HG02981 (cell line): Measurements from ENCODE around the gene DLG5.

Experiments used
- ATAC-seq: cut with Tn5 transposase; IDR thresholded peaks from one replicate; pipeline ENCODE4 v1.9.1; 2021; ENCODE audit warnings: mild to moderate bottlenecking, moderate library complexity; ENCODE audit not compliant: unreplicated experiment

Gene DLG5

DNA sequence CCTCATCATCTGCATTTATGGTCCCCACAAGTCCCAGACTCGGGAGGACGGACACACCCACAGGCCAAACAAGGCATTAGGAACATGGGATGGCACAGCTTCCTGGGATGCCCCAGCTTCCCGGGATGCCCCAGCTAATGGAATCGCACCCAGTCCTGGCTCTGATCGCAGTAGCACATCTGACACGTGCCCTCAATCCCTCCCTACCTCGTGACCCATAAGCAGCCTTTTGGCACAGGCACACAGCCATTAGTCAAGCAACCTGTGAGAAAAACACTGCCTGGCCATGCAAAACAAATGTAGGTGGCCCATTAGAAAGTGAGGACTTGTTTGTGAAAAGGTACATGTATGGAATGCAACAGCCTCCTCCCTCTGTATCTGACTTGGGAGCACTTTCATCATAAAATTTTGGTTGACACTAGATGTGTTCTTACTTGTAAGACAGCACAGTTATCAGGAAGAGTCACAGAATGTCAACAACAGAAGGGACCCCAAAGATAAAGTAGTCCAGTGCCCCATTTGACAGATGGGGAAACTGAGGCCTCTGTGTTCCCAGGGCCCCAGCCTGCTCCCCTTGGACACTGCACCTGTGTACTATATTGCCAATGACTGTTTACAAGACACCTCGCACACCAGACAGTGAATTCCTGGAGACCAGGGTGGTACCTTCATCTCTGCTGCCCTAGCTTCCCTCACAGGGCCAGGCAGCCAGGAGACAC lies 34.4 kb downstream of the DLG5 start:
- ATAC-seq = no peak

DNA sequence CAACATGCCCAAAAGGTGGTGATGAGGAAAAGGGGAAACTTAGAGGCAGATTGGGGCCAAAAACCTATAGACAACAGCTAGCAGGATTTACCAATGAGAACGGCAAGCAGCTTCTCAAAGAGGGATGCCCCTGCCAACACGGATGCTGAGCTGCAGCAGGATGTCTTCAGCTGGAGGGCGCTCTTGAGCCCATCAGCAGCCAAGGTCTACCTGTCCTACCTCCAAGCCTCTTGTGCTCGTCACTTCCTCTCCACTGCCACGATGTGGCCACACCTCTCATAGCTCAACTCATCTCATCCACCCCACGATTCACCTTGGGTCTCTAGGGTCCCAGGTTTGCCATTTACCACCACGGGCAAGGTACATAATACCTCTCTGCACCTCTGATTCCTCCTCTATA lies 36.5 kb downstream of the DLG5 start:
- no peak for ATAC-seq

DNA sequence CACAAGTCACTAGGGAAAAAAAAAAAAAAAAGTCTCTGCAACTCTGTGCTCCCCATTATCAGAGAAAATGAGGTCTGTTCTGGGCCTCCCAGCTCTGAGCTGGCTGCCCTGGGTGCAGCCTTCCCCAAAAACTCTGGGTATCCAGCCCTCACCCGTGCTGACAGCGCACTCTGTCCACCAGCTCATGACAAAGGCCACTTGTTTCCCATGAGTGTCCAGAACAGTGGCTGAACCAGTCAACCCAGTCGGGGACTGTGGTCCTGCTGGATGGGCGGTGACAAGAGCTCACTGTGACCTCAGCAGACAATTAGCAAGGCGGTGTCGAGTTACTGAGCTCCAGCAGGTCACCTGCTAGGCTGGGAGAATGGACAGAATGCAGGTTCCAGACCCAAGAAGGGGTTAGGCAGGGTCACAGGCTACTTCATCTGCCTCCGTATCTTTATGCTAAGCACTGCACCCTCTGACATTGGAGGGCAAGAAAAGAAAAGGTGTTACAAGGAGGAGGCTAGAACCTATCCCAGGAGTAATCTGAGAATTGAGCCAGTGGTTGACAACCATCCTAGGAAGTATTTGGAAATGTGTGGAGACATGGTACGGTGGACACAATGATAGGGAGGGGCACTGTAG lies 37.2 kb downstream of the DLG5 start:
- no peak for ATAC-seq

DNA sequence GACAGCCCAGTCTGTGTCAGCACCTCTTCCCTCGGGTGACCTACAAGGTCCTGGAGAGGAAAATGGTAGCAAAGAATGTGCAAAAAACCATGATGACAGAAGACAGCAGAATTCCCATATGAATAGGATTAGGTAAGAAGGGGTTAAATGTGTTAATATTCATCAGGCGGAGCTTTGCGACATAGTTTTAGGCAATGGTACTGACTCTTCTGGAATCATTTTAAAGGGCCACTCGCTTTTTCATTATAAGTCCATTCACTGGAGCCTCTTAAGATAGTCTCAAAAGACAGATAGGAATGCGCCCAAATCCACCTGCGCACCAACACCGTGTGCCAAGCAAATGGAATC lies 38.2 kb downstream of the DLG5 start:
- ATAC-seq = no peak

DNA sequence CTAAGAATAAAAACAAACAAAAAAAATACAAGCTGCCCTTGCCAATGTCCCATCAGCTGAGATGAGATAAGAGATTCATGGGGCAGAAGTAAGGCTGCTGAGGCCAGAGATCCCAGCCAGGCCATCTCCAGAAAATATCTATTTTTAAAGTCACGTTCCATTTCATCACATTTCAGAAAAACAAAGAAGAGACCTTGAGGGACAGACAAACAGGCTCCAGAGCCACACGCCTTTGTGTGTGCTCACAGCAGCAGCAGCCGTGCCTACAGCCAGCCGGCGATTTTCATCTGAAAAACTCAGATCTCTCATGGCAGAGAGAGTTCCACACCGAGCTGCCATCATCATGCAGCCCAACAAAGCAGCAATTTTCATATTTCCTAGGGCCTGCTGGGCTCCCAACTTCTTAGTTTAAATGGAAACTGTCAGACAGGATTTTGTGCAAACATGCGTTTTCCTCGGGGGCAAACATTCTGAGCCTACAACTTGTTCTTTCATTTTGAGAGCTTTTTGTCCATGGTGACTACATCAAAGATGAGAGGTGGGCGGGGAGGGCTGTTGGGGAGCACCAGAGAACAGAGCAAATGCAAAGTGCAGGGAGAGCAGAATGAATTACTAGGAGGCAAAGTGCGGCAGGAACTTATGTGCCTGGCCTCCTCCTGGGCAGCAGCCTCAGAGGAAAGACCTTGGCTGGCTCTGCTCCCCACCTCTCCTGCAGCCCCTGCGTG lies 38.8 kb downstream of the DLG5 start:
- ATAC-seq = no peak

DNA sequence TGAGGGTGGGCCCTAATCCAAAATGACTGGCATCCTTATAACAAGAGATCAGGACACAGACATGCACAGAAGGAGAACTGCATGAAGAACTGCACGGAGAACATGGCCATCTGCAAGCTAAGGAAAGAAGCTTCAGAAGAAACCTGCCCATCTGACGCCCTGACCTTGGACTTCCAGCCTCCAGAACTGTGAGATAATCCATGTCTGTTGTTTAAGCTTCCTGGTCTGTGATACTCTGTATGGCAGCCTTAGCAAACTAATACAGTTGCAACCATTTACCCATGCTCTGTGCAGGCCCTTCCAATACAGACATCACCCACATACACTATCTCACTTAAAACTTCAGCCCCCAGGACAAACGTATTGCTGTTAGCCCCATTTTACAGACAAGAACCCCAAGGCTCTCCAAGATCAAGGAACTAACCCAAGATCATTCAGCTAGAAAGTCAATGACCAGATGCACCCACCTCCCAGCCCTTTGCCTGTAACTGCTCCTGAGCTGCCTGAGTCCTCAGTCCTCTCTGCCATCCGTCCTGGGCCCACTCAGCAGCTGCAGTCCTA lies 39.7 kb downstream of the DLG5 start:
- ATAC-seq = no peak

DNA sequence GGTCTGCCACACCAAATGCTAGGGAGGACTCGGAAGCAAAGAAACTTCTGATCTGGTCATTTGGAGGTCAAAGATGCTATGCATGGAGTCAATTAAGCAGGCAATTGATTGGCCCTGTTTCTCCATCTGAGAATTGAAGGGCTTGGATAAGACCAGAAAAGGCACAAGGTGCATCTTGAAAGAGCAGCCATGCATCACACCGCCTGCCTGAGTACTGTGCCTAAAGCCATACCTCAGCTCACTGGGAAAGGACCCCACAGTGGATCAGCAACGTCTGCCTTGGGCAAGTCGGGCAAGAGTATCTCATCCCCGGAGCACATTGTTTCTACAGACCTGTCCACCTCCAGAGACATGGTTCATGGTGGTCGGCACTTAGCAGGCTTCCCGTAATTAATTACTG lies 42.4 kb downstream of the DLG5 start:
- ATAC-seq = no peak

DNA sequence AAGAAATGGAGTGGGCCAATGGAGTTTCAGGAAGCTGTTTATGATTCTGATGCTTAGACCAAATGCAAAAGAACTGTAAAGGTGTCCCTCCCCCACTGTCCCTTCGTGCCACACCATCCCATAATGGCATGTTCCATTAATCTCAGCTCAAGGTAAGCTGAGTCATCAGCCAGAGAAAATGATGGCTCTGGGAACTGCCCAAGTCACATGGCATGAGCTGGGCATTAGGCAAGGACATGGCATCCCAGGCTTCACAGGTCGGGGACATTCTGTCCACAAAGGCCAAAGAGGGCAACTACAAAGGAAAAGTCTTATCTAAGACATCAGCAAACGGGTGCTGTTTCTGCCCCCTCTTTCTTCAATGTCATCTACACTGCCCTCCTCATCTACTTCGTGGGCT lies 44.9 kb downstream of the DLG5 start:
- ATAC-seq = no peak

DNA sequence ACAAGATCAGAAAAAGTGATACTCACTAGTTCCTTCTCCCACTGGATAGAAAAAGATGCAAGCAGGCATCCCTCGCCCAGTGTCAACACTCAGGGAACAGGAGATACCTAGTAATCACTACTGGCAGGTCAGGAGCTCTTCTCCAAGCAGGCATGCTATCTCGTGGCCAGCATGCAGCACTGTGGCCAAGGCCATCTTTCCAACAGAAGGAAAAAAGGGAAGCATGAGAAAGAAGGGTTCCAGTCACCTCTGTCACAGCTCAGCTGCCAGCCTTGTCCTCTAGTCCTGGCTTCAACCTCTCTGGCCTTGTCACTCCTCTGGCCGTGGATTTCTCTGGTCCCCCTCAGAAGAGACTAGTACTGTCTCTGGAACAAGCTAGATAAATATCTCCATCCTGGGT lies 45.3 kb downstream of the DLG5 start:
- ATAC-seq = no peak

DNA sequence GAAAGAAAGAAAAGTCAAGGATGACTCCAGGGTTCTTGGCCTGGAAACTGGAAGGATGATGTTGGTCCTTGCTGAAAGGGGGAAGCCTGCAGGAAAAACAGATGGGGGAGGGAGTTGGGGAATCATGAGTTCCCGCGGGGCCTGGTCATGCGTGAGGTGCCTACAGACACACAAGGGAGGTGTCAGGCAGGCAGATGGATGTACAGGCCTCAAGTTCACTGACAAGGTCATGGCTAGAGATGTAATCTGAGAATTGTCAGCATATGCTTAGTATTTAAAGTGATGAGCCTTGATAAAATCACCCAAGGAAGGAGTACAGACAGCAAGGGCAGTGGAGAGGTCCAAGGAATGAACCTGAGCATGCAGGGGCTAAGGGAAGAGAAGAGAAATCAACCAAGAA lies 46.8 kb downstream of the DLG5 start:
- ATAC-seq = no peak

DNA sequence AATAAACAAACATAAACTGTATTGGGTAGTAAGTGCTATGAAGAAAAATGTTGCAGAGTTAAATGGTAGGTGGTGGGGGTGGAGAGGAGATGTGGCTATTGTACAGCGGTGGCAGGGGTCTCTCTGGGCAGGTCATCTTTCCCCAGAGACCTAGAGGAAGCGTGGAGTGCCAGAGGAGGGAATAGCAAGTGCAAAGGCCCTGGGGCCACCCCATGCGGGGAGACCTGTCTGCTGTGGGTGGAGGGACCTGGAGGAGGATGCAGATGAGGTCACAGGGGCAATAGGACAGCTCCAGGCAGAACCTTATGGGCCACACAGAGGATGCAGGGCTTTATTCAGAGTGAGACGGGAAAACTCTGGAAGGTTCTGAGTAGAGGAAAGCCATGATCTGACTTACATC lies 47.5 kb downstream of the DLG5 start:
- no peak for ATAC-seq

DNA sequence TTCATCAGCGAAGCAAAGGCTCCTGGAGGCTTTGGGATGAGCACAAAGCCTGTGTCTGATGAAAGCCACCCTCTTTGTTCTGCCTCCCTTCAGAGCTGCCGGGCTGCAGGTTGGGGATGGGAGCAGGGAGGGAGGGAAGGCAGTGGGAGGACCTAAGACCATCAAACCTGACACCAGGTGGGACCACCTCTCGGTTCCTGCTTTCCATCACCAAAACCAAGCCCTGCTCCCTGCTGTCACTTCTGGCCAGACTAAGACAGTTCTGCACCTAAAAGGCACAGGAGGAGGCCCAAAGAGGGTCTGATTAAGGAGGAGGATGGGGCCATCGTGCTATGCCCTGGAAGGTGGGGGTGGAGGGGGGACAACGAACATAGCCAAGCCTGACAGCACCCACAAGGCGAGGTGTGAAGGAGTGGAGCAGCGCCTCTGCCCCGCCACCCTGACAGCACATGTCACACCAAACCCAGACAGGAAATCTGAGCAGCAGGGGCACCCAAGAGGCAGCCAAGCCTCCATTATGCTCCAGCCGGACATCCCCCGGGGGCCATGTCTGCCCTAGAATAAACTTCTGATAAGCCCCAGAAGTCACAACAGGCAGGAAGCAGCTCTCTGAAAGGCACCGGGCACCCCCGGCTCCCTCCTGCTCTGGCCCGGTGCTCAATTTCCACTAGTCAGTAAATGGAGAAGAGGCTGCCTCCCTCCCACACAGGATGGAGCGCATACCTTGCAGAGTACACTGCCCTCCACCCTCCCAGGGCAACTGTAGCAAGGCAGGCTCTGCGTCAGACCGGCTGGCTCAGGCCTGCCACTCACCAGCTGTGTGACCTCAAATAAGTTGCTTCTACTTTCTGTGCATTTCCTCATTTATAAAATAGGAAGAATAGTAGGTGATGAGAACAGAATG lies 48.9 kb downstream of the DLG5 start:
- peak; percentile 41 for ATAC-seq

DNA sequence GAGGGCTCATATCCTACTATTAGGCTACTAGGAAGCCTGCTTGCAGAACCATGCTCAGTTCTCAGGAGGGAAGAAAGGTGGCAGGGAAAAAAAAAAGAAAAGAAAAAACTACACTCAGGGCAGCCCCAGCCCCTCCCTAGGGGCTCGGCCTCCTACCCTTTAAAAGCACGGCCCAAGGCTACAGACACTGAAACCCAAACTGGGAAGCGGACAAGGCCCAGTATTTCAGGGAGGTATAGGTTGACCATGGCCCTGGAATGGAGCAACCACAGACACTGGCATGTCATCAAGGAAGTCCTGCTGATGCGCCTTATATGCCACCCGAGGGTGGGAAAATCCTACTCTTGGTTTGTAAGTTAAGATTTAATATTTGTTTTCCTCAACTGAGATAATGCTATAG lies 50.8 kb downstream of the DLG5 start:
- no peak for ATAC-seq

DNA sequence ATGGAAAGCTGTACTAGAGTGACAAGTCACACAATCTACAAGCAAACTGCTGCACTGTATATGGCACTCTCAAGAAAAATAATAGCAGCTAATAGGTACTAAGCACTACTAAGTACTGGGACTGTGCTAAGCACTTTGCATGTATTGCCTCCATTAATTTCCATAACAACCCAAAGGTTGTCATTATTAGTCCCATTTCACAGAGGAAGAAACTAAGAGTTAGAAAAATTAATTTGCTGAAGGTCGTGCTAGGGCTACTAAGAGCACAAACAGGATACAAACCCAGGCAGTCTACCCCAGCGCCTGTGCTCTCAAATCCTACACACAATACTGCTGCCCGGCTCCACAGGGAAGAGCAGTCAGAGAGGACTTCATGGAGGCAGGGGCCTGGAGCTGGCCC lies 51.7 kb downstream of the DLG5 start:
- no peak for ATAC-seq

DNA sequence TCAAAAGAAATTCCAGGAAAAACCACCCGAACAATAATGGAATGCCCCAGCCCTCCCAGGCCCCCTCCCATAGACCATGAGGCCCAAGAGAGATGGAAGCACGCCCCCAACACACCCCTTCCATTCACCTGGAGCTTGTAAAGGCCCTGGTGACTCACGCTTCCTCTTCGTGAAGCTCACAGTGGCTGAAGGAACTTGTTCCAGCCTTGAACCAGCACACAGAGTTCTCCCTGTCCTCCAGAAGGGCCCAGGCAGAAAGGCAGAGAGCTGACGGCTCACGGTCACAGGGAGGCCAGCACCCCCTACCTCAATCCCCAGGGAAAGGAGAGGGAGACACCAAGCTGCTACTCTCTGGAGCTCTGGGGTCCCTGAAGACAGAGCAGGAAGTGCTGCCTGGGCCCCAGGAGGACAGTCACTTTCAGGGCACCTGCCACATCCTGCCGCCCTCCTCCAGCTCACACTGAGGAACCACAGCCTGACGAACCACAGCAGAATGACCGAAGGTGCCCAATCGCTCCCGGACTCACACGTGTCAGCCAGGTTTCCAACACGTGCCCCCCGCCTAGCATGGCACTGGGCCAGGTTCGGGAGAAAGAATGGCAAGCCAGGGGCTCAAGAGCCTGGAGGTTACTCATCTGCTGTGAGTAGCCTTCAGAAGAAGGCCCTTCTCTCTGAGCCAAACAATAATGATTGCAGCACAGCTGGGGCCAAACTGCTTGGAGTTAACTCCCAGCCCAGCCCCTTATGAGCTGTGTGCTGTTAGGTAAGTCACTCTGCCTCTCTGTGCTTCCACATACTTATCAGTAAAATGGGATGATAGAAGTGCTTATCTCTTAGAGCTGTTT lies 52.8 kb downstream of the DLG5 start:
- ATAC-seq = peak; percentile 90

DNA sequence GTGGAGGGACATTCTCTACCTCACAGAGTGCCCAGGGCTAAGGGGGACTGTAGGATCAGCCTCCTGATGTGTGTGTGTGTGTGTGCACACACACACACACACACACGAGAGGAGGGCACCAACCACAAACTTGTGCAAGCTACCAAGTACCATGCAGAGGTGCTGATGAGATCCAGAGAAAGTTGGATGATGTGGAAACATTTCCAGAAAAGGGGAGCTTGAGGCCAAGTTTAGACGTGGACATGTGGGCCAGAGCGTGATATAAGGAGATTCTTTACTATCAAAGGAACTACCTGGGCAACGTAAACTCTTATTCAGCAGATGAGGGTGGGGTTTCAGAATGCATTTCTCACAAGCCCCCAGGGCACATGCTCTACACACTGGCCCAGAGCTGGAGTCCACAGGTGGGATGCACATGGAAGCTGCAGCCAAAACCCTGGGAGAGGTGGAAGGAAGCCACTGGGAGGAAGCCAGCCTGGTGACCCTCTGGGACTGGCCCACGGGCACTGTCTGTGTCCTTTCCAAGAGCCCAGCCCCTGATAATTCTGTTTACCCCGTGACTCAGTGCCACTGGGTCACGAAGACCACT lies 53.5 kb downstream of the DLG5 start:
- ATAC-seq = no peak

DNA sequence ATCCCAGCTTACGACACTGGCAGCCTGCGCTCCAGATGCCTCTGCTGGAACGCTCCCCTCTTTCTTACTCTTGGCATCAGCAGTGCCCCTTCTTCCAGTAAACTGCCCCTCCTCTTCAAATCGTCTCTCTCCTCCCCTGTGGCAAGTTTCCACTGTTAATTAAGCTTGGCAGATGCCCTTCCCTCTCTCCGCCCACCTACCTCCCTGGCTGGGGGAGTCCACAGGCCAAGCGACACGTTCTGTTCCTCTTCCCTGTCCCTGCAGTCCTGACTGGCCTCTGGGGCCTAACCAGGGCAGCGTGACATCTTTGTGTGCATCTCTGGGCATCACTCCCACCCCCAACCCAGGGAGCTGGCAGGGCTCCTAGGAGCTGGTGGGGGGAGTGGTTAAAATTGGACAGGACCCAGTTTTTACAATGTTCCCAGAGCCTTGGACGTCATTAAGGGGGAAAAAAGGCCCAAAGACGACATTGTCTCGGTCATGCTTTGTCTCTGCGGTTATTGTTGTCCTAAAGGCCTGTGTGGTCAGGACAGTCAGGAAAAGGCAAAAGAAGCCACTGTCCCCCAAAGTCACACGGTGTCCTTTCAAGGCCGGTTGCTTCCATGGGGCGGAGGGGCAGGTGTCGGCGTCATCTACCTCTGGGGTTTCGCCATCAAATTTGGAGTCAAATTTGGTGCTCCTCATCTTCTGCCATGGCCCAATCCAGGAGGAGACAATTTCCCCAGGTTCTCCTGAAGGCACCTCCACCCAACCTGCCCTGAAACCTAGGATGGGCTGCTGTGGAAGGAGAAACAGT lies 54.2 kb downstream of the DLG5 start:
- ATAC-seq = no peak

DNA sequence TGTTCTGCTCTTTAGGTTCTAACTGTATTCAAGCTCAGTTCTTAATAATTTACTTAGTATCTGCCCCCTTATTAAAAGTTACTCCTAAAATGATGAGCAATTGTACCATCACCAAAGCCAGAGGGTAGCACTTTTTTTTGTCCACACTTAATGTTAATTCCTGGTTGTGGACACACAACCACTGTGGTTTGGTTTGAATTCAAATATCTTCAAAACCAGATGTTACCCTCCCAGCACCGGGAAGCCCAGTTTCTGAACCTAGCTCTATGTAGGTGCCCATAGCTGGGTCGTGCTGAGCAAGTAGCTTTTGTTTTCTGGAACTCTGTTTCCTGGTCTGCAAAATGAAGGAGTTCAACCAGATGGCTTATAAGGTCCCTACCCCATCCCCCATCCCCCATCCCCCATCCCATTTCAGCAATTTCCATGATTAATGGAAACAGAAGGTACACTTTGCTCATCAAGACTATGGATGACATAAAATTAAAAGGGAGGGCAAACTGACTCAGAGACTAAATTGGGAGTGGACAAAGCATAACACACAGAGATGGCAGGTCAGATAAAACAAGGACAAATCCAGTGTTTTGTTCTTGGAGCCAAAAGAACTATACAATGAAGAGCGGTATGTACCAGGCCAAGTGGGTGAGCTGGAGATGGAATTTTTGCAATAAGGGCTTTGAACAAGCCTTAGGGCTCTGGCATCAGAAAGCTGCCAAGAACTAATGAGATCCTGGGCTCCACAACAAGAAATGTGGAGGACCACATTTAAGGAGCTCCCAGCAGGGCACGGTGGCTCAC lies 56.7 kb downstream of the DLG5 start:
- ATAC-seq = no peak
